Mesendoderm (in vitro differentiated cells): ENCODE measurements around the gene ALK.

Experiments
- DNase-seq: peaks from one replicate; pipeline ENCODE4 v3.0.0; 2013
- H2AK5ac ChIP-seq: 2 replicates; pipeline ENCODE4 v1.6.1; 2013; ENCODE audit warnings: low read length, inconsistent platforms
- H2BK120ac ChIP-seq: 2 replicates; pipeline ENCODE4 v1.6.1; 2013; ENCODE audit warnings: low read depth, mild to moderate bottlenecking, low read length, moderate library complexity, mixed read lengths
- H2BK15ac ChIP-seq: replicated peaks from 2 replicates; pipeline ENCODE4 v1.6.1; 2013; ENCODE audit warnings: low read depth, mild to moderate bottlenecking, moderate library complexity
- H2BK5ac ChIP-seq: 2 replicates; pipeline ENCODE4 v1.6.1; 2013; ENCODE audit warnings: low read length, inconsistent platforms
- H3K18ac ChIP-seq: 2 replicates; pipeline ENCODE4 v1.6.1; 2013; ENCODE audit warnings: mild to moderate bottlenecking, low read length, mixed read lengths
- H3K23ac ChIP-seq: one replicate; pipeline ENCODE4 v1.6.1; 2013; ENCODE audit warnings: low read length
- H3K27ac ChIP-seq: 2 replicates; pipeline ENCODE4 v1.5.1; 2013; ENCODE audit warnings: low read depth, mild to moderate bottlenecking, inconsistent platforms, low read length, moderate library complexity
- H3K27me3 ChIP-seq: 2 replicates; pipeline ENCODE4 v1.6.1; 2013; ENCODE audit warnings: low read length, control low read depth, mild to moderate bottlenecking, inconsistent platforms; ENCODE audit not compliant: insufficient read depth, poor library complexity
- H3K36me3 ChIP-seq: 2 replicates; pipeline ENCODE4 v1.6.1; 2013; ENCODE audit warnings: low read length, inconsistent platforms; ENCODE audit not compliant: control insufficient read depth, insufficient read depth
- H3K4ac ChIP-seq: one replicate; pipeline ENCODE4 v1.6.1; 2013; ENCODE audit warnings: low read depth, mild to moderate bottlenecking, low read length, moderate library complexity
- H3K4me1 ChIP-seq: 2 replicates; pipeline ENCODE4 v1.6.1; 2013; ENCODE audit warnings: low read depth, low read length, inconsistent platforms; ENCODE audit not compliant: control insufficient read depth
- H3K4me2 ChIP-seq: 2 replicates; pipeline ENCODE4 v1.6.1; 2013; ENCODE audit warnings: low read length
- H3K4me3 ChIP-seq: 2 replicates; pipeline ENCODE4 v1.5.1; 2013; ENCODE audit warnings: mild to moderate bottlenecking, low read length
- H3K56ac ChIP-seq: one replicate; pipeline ENCODE4 v1.6.1; 2013; ENCODE audit warnings: low read length
- H3K79me1 ChIP-seq: 2 replicates; pipeline ENCODE4 v1.6.1; 2013; ENCODE audit warnings: low read length, inconsistent platforms
- H3K79me2 ChIP-seq: 2 replicates; pipeline ENCODE4 v1.6.1; 2013; ENCODE audit warnings: mild to moderate bottlenecking, low read length; ENCODE audit not compliant: control insufficient read depth, insufficient read depth
- H3K9ac ChIP-seq: 2 replicates; pipeline ENCODE4 v1.6.1; 2013; ENCODE audit warnings: low read length, inconsistent platforms
- H4K5ac ChIP-seq: one replicate; pipeline ENCODE4 v1.6.1; 2013; ENCODE audit warnings: low read length
- H4K8ac ChIP-seq: one replicate; pipeline ENCODE4 v1.6.1; 2013; ENCODE audit warnings: low read depth, mild to moderate bottlenecking, control low read depth, low read length, moderate library complexity
- WGBS: extraction: QIAGEN DNeasy Blood & Tissue Kit; methylation state at CpG from one replicate; pipeline ENCODE4 v1.1.7; 2013; ENCODE audit warnings: low lambda C conversion rate, missing lambda C conversion rate; ENCODE audit not compliant: insufficient coverage; ENCODE audit errors: extremely low coverage; 5-methylcytosine and 5-hydroxymethylcytosine counted together

ALK gene

DNA sequence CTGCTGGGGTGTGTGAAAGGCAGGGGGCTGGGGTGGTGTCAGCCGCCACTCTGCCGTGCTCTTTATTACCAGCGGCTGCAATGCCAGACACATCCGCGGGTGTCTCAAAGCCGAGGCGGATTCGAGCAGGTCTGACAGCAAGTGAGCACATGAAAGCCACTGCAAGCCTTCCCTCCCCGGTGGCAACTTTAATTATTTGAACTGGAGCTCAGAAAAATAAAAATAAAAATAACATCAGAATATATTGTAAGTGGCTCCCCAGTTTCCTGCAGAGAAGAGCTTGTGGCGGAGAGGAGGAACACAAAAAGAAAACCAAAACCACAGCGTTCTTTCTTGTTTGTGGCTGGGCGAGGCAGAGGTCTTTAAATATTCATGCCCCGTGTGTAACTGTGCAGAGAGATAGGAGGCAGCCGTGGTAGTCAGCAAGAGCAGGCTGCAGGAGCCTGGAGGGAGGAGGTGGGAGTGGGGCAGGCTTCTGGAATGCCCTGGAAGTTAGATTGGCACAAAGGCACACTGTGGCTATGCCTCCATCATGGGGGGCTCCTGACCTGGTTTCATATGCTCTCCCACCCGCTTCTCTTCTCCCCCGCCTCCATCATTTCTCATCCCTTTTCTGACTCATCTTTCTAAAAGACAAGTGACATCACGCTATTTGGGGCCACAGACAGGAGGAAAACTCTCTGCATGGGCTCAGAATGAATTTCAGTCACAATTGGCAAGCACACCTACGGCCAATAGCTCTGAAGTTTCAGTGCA, 606.4 kb downstream of the ALK start:
- no peak overlapping the region for H2BK120ac ChIP-seq
- H3K4me3 ChIP-seq = no peak overlapping the region
- H3K27ac ChIP-seq = no peak overlapping the region
- no peak overlapping the region for H2AK5ac ChIP-seq
- no peak overlapping the region for H3K18ac ChIP-seq
- no peak overlapping the region for H4K8ac ChIP-seq
- H3K79me2 ChIP-seq = no peaks in the 10 kb centered on the region
- no peak overlapping the region for H3K23ac ChIP-seq
- H3K27me3 ChIP-seq = no peaks in the 10 kb centered on the region
- no peaks in the 10 kb centered on the region for H3K36me3 ChIP-seq
- no peak overlapping the region for H4K5ac ChIP-seq
- no peaks in the 10 kb centered on the region for H3K79me1 ChIP-seq
- no peak overlapping the region for H3K4me2 ChIP-seq
- DNase-seq = peak; percentile 48
- H3K56ac ChIP-seq = no peak overlapping the region
- H3K9ac ChIP-seq = no peak overlapping the region
- H3K4me1 ChIP-seq = no peaks in the 10 kb centered on the region
- no peak overlapping the region for H2BK15ac ChIP-seq
- no peak overlapping the region for H2BK5ac ChIP-seq
- no CpG with 5 or more reads among the region's 18 CpGs for WGBS
- no peak overlapping the region for H3K4ac ChIP-seq

GRCh38 chr2:29311458-29311857, 609.9 kb downstream of the ALK start:
- H2AK5ac ChIP-seq = no peak overlapping the region
- no peak overlapping the region for H2BK120ac ChIP-seq
- H3K79me2 ChIP-seq = no peaks in the 10 kb centered on the region
- no peaks in the 10 kb centered on the region for H3K79me1 ChIP-seq
- H3K4me2 ChIP-seq = no peak overlapping the region
- H3K56ac ChIP-seq = no peak overlapping the region
- no peak overlapping the region for H3K9ac ChIP-seq
- no peak overlapping the region for H3K23ac ChIP-seq
- H3K18ac ChIP-seq = no peak overlapping the region
- no peaks in the 10 kb centered on the region for H3K36me3 ChIP-seq
- H2BK15ac ChIP-seq = no peak overlapping the region
- no peak overlapping the region for H2BK5ac ChIP-seq
- no peak overlapping the region for H3K4ac ChIP-seq
- H3K4me1 ChIP-seq = peaks cover 4% of the 10 kb centered on the region
- no peak overlapping the region for H3K27ac ChIP-seq
- no CpG with 5 or more reads among the region's 5 CpGs for WGBS
- no peak for DNase-seq
- no peak overlapping the region for H4K8ac ChIP-seq
- H4K5ac ChIP-seq = no peak overlapping the region
- no peaks in the 10 kb centered on the region for H3K27me3 ChIP-seq
- no peak overlapping the region for H3K4me3 ChIP-seq

- Histone ChIP-seq H3K4ac (no peak overlapping the region), H3K4me3 (no peak overlapping the region), H3K18ac (no peak overlapping the region), H3K4me2 (no peak overlapping the region), H4K5ac (no peak overlapping the region), H2AK5ac (no peak overlapping the region), H3K23ac (no peak overlapping the region), H3K27me3 (no peaks in the 10 kb centered on the region), H2BK120ac (no peak overlapping the region), H3K79me2 (no peaks in the 10 kb centered on the region), H3K36me3 (no peaks in the 10 kb centered on the region), H3K9ac (no peak overlapping the region), H3K27ac (no peak overlapping the region), H3K79me1 (no peaks in the 10 kb centered on the region), H4K8ac (no peak overlapping the region), H3K56ac (no peak overlapping the region), H2BK5ac (no peak overlapping the region), H2BK15ac (no peak overlapping the region), H3K4me1 (peaks cover 4% of the 10 kb centered on the region)
- no CpG with 5 or more reads among the region's 10 CpGs for WGBS
- DNase-seq = no peak
These were observed 610.6 kb downstream of the ALK start for GRCh38 chr2:29310650-29311348.

GRCh38 chr2:29309090-29310029, 612.0 kb downstream of the ALK start:
- Histone ChIP-seq H4K8ac (no peak overlapping the region), H3K27ac (no peak overlapping the region), H3K4ac (no peak overlapping the region), H2BK120ac (no peak overlapping the region), H3K79me2 (no peaks in the 10 kb centered on the region), H2BK5ac (no peak overlapping the region), H3K56ac (no peak overlapping the region), H2AK5ac (no peak overlapping the region), H3K4me1 (peaks cover 4% of the 10 kb centered on the region), H3K4me3 (no peak overlapping the region), H3K18ac (no peak overlapping the region), H4K5ac (no peak overlapping the region), H3K79me1 (no peaks in the 10 kb centered on the region), H3K23ac (no peak overlapping the region), H3K4me2 (no peak overlapping the region), H3K27me3 (no peaks in the 10 kb centered on the region), H3K36me3 (no peaks in the 10 kb centered on the region), H2BK15ac (no peak overlapping the region), H3K9ac (no peak overlapping the region)
- no CpG with 5 or more reads among the region's 9 CpGs for WGBS
- DNase-seq = peak; percentile 80

DNA sequence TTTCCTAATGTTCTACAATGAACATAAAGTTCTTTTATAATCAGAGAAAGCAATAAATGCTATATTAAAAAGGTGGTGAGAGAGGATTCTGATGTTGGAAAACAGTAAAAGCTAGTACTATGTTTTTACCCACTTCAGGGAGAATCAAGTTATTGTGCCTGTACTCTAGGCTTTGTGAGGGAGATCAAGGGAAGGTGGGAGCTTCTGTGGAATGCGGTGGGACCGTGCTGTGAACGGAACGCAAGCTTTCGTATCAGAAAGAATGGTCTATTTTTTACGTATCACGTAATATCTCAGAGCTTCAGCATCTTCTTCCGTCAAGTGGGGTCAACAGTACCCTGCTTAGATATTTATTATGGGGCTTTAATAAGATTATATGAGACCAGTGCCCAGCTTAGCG, 613.0 kb downstream of the ALK start:
- no CpG with 5 or more reads among the region's 9 CpGs for WGBS
- Histone ChIP-seq H3K4me3 (no peak overlapping the region), H3K4me1 (peaks cover 4% of the 10 kb centered on the region), H4K8ac (no peak overlapping the region), H2AK5ac (no peak overlapping the region), H3K27me3 (no peaks in the 10 kb centered on the region), H3K4me2 (no peak overlapping the region), H4K5ac (no peak overlapping the region), H3K56ac (no peak overlapping the region), H3K9ac (no peak overlapping the region), H2BK120ac (no peak overlapping the region), H3K23ac (no peak overlapping the region), H3K79me2 (no peaks in the 10 kb centered on the region), H2BK5ac (no peak overlapping the region), H3K18ac (no peak overlapping the region), H2BK15ac (no peak overlapping the region), H3K27ac (no peak overlapping the region), H3K36me3 (no peaks in the 10 kb centered on the region), H3K79me1 (no peaks in the 10 kb centered on the region), H3K4ac (no peak overlapping the region)
- DNase-seq = no peak
